GM19372 (cell line): ENCODE results near the gene RNASEH2A.
"Not testable (repeated sequence)": the region's sequence is repeated elsewhere in the genome, so short reads cannot be mapped to it uniquely, and the experiment has no call there.

Experiments
- ATAC-seq: cut with Tn5 transposase; IDR thresholded peaks from one replicate; pipeline ENCODE4 v1.9.1; 2021; ENCODE audit warnings: mild to moderate bottlenecking, low read depth, moderate library complexity; ENCODE audit not compliant: unreplicated experiment

The RNASEH2A gene

DNA sequence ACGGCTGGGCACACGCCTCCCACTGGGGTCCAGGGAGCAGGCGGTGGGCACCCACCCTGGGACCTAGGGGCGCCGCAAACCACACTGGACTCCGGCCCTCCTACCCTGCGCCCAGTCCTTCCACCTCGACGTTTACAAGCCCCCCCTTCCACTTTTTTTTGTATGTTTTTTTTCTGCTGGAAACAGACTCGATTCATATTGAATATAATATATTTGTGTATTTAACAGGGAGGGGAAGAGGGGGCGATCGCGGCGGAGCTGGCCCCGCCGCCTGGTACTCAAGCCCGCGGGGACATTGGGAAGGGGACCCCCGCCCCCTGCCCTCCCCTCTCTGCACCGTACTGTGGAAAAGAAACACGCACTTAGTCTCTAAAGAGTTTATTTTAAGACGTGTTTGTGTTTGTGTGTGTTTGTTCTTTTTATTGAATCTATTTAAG, 13.5 kb upstream of the RNASEH2A start:
- no peak for ATAC-seq

DNA sequence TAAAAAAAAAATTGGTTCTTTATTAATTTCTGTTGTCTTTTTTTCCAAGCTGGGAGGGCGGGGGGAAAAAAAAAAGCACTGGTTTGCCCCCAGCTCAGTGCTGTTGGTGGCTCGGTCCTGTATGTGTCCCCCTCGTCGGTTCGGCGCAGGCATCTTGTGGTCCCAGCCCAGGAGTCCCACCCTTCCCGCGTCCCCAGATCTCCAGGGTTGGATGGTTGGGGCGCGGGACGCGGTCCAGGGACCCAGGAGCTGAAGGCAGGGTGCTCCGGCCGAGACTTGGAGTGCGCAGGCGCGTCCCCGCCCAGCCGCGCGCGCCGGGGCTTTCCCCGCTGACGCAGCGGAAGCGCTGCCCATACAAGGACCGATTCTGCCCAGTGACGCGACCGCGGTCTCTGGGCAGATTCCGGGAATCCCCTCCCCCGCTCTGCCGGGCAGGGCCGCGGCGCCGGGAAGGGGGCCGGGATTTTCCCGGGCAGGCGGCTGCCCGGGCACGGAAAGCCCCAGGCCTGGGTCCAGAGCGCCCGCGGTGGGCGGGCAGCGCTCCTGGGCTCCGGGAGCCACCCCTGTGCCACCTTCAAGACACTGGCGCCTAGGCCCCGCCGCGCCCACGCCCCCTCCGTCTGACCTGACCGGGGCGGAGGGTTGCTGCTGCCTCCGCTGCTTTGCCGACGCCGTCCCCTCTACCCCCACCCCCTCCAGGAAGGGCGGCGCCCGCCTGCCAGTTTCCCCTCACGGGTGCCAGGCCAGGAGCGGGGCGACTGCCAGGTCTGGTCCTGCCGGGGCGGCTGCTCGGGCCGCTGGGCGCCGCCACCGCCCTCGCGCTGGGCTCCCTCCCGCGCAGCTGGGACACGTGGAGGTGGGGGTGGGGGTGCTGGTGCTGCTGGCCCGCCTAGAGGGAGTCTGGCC, 12.8 kb upstream of the RNASEH2A start:
- peak; percentile 37 for ATAC-seq

DNA sequence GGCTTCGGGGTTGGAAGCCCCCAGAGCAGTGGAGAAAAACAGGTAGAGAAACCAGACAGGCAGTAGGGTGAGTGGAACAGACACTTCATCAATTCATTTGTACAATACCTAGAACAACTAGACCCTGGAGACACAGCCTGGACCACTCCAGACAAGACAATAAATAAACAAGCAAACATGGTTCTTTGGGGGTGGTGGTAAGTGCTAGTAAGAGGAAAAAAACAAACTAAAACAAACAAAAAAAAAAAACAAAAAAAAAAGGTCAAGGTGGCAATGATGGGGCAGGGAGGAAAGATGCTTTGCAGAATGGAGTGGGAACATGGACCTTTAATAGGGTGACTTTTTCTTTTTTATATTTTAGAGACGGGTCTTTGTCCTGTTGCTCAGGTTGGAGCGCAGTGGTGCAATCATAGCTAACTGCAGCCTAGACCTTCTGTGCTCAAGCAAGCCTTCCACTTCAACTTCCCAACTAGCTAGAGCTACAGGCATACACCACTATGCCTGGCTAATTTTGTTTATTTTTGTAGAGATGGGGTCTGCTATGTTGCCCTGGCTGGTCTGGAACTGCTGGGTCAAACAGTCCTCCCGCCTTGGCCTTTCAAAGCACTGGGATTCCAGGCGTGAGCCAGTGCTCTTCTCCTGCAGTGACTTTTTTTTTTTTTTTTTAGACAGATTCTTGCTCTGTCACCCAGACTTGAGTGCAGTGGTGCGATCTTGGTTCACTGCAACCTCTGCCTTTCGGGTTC, 12.0 kb upstream of the RNASEH2A start:
- ATAC-seq, result no peak

DNA sequence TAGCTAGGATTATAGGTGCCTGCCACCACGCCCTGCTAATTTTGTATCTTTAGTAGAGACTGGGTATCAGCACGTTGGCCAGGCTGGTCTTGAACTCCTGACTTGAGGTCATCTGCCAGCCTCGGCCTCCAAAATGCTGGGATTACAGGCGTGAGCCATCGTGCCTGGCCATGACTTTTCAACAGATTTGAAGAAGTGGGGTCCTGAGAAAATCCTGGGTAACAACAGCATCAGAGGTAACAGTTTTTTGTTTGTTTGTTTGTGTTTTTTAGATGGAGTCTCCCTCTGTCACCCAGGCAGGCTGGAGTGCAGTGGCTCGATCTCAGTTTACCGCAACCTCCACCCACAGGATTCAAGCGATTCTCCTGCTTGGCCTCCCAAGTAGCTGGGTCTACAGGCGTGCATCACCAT, 11.4 kb upstream of the RNASEH2A start:
- no peak for ATAC-seq

DNA sequence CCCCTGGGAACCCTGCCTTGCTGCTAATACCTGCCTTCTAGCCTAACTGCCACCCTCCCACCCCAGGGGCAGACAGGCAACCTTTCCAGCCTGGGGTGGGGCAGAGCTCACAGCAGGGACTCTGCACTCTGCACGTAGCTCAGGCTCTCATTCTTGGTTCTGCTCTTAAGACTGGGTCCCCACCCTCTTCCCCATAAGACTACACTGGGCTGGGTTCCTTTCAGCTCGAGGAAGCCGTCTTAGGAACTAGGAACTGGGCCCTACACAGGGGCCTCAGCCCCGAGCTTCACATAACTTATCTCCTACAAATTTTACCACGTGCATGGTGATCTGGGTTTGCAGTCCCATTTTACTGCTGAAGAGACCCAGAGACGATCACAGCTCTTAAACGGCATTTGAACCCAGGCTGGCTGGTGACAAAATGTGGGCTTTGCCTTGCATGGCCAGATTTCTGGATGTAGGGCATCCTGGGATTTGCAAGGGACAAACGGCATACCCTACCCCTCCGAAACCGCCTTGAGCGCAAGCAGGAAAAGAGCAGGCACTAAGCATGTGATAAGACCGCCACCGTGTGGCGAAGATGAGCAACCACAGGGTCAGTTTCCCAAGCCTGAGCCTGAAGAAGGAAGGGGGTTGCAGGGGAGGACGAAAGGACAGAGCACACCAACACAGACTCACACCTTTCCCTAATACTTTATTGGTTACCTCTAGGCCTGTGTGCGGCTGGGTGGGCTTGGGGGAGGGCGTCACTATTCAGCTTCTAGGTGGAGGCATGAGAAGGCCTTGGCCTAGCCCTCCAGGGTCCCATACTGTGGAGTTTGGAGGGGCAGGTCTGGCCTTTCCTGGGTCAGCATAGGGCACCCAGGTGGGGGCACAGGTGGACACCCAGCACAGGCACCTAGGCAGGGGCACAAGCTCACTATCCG, 10.0 kb upstream of the RNASEH2A start:
- ATAC-seq, result no peak

DNA sequence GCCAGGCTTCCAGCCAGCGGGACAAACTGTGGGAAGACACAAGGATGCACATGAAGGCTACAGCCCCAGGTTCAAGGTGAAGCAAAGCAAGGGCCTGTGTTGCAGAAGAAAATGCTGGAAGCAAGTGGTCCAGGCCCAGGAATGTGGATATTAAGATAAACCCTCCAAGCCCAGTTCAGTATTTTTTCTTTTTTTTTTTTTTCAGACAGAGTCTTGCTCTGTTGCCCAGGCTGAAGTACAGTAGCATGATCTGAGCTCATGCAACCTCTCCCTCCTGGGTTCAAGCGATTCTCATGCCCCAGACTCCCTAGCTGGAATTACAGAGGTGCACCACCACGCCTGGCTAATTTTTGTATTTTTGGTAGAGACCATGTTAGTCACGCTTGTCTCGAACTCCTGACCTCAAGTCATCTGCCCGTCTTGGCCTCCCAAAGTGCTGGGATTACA, 9.2 kb upstream of the RNASEH2A start:
- ATAC-seq, result no peak

DNA sequence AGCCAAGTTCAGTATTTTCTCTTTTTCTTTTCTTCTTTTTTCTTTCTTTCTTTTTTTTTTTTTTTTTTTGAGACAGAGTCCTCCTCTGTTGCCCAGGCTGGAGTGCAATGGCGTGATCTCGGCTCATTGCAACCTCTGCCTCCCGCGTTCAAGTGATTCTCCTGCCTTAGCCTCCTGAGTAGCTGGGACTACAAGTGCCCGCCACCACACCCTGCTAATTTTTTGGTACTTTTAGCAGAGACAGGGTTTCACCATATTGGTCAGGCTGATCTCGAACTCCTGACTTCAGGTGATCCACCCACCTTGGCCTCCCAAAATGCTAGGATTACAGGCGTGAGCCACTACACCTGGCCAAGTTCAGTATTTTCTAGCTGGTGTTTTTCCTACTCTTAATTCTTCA, 8.8 kb upstream of the RNASEH2A start:
- ATAC-seq, result not testable (repeated sequence)

DNA sequence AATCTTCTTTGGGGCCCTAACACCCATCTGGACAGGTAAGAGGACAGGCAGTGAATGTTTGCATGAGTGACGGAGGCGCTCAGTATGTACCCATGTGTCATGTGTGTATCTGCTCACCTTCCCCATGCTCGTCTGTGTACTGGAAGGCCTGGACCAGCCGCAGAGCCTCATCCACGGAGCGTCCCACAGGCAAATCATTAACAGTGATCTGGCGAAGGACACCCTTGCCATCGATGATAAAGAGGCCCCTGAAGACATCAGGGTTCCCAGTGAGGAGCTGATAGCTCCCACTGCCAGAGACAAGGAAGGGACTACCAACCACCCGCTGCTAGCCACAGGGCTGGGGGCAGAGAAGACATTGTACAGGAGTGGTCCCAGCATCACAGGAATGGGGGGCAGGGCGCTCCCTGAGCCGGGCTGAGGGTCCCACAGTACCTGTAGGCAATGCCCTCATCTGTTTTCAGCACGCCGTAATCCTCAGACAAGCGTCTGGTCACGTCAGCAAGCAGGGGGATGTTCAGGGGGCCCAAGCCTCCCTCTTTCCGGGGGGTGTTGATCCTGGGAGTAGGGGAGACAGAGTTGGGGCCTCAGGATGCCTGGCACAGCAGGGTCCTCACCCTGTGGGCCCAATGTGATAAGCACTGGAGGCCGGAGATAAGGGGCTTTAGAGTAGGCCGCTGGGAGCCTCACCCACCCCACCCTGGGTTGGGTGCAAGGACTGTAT, 6.5 kb upstream of the RNASEH2A start:
- no peak for ATAC-seq

DNA sequence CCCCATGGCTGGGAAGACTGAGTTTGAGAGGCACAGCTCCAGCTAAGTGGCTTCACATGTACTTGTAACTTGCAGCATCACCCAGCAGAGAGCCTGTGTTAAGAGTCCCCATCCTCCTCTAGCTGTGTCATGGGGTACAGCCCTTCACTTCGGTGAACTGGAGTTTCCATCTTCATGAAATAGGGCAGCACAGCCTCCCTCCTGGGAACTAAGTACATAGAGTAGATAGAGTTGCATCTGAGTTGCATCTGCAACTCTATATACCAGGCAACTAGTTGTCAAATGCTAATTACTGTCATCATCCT, 6.0 kb upstream of the RNASEH2A start:
- ATAC-seq, result no peak

DNA sequence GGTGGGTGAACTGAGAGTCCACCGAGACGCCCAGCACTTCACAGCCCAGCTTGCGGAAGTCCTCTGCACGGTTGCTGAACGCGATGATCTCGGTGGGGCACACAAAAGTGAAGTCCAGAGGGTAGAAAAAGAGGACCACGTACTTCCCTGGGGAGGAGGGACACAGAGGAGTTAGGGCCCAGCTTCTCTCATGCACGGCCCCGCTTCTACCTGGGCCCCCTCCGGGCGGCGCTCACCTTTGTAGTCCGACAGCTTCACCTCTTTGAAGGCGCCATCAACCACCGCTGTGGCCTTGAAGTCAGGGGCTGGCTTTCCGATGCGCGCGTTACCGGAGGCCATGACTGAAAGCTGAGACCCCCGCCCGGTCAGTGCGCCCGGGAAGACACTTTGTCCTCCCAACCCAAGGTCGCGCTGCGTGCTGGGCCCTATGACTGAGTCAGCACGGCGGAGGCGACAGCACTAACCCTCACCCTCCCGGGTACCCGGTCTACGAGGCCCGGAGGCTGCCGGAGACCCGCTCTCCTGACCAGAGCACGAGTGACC, 5.4 kb upstream of the RNASEH2A start:
- ATAC-seq, result no peak

DNA sequence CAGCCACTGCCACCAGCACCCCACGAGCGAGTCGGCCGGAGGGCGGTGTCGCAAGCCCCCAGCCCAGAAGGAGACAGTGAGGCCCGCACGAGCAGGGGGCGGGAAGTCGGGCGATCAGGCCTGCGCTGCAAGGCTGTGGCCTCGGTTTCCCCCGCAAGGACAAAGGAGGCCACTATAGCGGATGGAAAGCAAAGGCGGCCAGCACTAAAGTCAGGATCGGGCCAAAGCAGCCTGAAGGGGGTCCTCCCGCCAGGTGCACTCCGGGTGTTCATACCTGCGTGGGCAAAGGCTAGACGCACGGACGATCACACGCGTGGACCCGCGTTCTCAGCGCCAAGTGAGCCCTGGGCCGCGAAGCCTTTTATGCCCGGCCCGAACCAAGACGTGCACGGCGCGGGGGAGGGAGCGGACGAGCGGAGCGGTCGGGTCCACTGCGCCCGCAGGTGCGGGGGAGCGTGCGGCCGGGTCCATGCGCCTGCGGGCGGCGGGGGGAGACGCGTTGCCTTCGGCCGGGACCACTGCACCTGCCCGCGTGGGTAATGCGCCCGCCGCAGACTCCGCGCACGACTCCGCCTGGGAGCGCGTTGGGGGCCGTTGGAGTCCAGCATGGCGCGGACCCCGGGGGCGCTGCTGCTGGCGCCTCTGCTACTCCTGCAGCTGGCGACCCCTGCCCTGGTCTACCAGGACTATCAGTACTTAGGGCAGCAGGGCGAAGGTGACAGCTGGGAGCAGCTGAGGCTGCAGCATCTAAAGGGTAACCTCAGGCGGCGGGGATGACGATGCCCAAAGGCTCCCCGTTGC, 4.7 kb upstream of the RNASEH2A start, which contains the start of the genes PRDX2 and THSD8:
Gene PRDX2 (minus strand): TSS at position 335 of the 801 bp plus-strand sequence. CDS start 539 bp downstream, outside the sequence.
Gene THSD8 (plus strand): TSS at position 604 of the 801 bp plus-strand sequence. CDS start 3 bp downstream, at position 607.
- no peak for ATAC-seq

DNA sequence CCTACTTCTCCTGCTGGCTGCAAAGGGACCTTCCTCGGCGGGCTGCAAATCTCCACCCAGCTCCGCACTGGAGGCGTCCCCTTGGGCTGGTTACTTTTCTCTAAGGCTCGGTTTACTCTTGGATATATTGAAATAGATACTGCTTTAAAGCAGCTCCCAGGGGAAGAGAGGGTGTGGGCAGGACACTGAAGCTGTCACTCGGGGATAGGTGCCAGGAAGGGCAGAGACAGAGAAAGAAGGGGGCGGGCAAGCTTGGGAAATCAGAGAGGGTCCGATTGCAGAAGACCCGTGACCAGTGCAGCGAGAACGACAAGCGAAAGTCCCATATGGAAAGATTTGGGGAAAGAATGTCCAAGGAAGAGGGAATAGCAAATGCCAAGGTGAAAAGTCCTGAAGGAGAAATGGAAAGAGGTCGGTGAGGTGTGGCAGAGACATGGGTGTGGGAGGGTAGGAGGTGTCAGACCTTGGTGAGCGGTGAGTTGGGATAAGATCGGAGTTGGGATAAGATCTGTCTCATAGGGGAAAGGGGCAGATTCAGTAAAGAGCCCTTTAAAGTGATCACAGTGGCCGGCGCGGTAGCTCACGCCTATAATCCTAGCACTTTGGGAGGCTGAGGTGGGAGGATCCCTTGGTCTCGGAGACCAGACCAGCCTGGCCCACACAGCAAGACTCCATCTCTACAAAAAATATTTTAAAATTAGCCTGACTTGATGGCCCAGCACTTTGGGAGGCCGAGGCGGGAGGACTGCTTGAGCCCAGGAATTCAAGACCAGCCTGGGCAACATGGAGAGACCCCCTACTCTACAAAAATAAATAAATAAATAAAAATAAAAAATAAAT, 3.9 kb upstream of the RNASEH2A start:
- ATAC-seq, result no peak

DNA sequence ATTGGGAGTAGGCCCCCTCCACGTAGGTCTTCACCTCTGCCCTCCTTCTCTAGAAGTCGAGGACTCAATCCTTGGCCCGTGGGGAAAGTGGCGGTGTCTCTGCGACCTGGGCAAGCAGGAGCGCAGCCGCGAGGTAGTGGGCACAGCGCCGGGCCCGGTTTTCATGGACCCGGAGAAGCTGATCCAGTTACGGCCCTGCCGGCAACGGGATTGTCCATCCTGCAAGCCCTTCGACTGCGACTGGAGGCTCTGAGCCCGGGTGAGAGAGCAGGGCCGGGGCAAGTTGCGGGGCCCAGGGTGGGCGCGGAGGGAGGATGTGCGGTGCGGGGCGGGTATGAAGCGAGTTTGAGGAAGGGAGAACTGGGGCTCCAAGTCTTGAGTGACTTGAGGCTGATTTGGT, 2.3 kb upstream of the RNASEH2A start:
- no peak for ATAC-seq

DNA sequence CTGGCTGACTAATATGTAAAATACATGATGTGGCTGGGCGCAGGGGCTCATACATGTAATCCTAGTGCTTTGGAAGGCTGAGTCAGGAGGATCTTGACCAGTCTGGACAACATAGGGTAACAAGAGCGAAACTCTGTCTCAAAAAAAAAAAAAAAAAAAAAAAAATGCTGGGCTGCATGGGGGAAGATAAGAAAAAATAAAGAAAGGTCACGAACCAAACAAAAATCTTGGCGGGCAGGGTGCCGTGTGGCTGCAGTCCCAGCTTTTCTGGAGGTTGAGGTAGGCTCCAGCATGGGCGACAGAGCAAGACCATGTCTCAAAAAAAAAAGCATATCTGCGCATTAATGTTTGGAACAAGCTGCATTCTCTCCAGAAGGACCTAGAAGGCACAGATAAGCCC, 8.7 kb downstream of the RNASEH2A start:
- no peak for ATAC-seq

DNA sequence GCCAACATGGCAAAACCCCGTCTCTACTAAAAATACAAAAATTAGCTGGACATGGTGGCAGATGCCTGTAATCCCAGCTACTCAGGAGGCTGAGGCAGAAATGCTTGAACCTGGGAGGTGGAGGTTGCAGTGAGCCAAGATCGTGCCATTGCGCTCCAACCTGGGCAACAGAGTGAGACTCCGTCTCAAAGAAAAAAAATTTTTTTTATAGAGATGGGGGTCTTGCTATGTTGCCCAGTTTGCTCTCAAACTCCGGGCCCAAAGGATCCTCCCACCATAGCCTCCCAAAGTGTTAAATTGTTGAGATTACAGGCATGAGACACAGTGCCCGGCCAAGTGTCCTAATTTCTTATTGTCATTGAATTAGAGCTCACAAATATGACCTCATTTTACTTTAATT, 10.8 kb downstream of the RNASEH2A start:
- ATAC-seq, result not testable (repeated sequence)

DNA sequence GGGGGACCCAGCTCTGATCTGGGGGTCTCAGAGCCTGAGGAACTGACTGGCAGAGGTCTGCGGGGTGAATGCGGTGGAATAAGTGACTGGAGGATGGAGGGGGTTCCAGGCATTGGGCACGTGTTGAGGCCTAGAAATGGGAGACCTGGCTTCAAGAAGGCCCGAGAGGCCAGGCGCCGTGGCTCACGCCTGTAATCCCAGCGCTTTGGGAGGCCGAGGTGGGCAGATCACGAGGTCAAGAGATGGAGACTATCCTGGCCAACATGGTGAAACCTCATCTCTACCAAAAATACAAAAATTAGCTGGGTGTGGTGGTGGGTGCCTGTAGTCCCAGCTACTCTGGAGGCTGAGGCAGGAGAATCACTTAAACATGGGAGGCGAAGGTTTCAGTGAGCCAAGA, 11.4 kb downstream of the RNASEH2A start:
- not testable (repeated sequence) for ATAC-seq

DNA sequence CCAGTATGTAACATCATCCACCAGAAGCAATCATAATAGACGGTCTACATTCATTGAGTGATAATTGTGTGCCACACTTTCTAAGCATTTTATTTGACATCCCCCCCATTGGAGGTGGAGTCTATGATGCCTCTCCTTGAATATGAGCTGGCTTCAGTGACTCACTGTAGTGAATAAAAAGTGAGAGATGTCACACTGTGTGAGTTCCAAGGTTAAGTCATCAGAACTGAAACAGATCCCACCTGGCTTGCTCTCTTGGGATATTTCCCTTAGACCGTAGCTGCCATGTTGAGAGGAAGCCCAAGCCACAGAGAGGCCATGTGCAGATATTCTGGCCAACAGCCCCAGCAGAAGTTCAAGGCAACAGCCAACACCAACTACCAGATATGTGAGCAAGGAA, 15.4 kb downstream of the RNASEH2A start:
- ATAC-seq, result no peak
